HCT116 (cell line): ENCODE measurements around the gene SEMA3F. TPM values are rescaled to one million over a fixed set of nuclear protein-coding genes. Genes with fewer than 3 reads are reported as not detected.

Source experiments
- ATAC-seq: fragments of 200-7000 bp; cut with Tn5 transposase; 2 replicates; pipeline ENCODE4 v1.9.1; 2020; ENCODE audit warnings: mild to moderate bottlenecking, moderate library complexity
- BruUV-seq: library from RNA; stranded (reverse); fragments of 400-500 nt; replicated peaks from 2 replicates; lab custom pipeline; 2021; lab: Mats Ljungman, UMichigan
- CTCF ChIA-PET: fragments of 300-600 bp; sonication (Branson Sonifier 250); formaldehyde crosslinking; loops from one replicate; lab custom pipeline; 2021; ENCODE audit warnings: antibody characterized with exemption; lab: Charles Lee
- POLR2A ChIA-PET: fragments of 300-600, 350-600 bp; sonication (Branson Sonifier 250); formaldehyde crosslinking; loops from one replicate; lab custom pipeline; 2021; ENCODE audit warnings: antibody characterized with exemption; lab: Charles Lee
- RAD21 ChIA-PET, 2 experiments: fragments of 300-600 bp; sonication (Branson Sonifier 250); formaldehyde crosslinking; loops; one replicate each; lab custom pipeline; 2023; ENCODE audit warnings: low total read pairs in 2 of 2; ENCODE audit not compliant: uncharacterized antibody in 2 of 2, unreplicated experiment in 2 of 2, low non-redundant PET in 1 of 2; lab: Charles Lee
- DNase-seq: peaks from one replicate; pipeline ENCODE4 v3.0.0-alpha.2; 2010; ENCODE audit warnings: low read depth, low spot score
- H2AFZ ChIP-seq: fragments of 200-600 bp; shearing (Covaris generic), sonication (generic); 2 replicates; pipeline ENCODE4 v1.6.1; 2017; ENCODE audit warnings: low read depth, mixed run types, mixed read lengths, antibody characterized with exemption, low read length; ENCODE audit not compliant: poor library complexity, severe bottlenecking
- H3K27ac ChIP-seq: 2 replicates; pipeline ENCODE4 v1.5.1; 2012; ENCODE audit warnings: low read depth, low read length
- H3K27me3 ChIP-seq: fragments of 200-600 bp; sonication (generic); 2 replicates; pipeline ENCODE4 v1.6.1; 2016; ENCODE audit warnings: mixed run types, low read length, mixed read lengths; ENCODE audit not compliant: insufficient read depth
- H3K36me3 ChIP-seq, 2 experiments: fragments of 200-500 bp in 1 of 2; fragments of 200-600 bp in 1 of 2; sonication (Bioruptor generic) in 1 of 2; sonication (generic) in 1 of 2; 2 replicates each; pipeline versions ENCODE4 v1.5.1 to v1.6.1; 2014 to 2016; ENCODE audit warnings: low read length in 2 of 2, inconsistent platforms in 1 of 2, mixed read lengths in 1 of 2, mixed run types in 1 of 2; ENCODE audit not compliant: insufficient read depth in 2 of 2, control insufficient read depth in 1 of 2
- H3K4me1 ChIP-seq, 2 experiments: fragments of 200-600 bp in 1 of 2; sonication (generic) in 1 of 2; 2 replicates each; pipeline versions ENCODE4 v1.5.1 to v1.6.1; 2012 to 2017; ENCODE audit warnings: low read length in 2 of 2, inconsistent platforms in 1 of 2, mild to moderate bottlenecking in 1 of 2, mixed read lengths in 1 of 2, mixed run types in 1 of 2, moderate library complexity in 1 of 2; ENCODE audit not compliant: insufficient read depth in 2 of 2, control insufficient read depth in 1 of 2
- H3K4me2 ChIP-seq: fragments of 200-600 bp; sonication (generic); 2 replicates; pipeline ENCODE4 v1.6.1; 2017; ENCODE audit warnings: mixed run types, low read length, mixed read lengths
- H3K4me3 ChIP-seq, 2 experiments: fragments of 200-600 bp in 1 of 2; sonication (generic) in 1 of 2; replicated peaks in 1 of 2; 2 replicates each; pipeline ENCODE4 v1.5.1; 2011 to 2016; ENCODE audit warnings: low read length in 2 of 2, control low read depth in 1 of 2, low read depth in 1 of 2, mild to moderate bottlenecking in 1 of 2, mixed read lengths in 1 of 2, mixed run types in 1 of 2
- H3K79me2 ChIP-seq: fragments of 200-600 bp; sonication (generic); 2 replicates; pipeline ENCODE4 v1.6.1; 2017; ENCODE audit warnings: mild to moderate bottlenecking, mixed run types, low read length, moderate library complexity, mixed read lengths; ENCODE audit not compliant: insufficient read depth
- H3K9ac ChIP-seq: fragments of 200-600 bp; sonication (generic); 2 replicates; pipeline ENCODE4 v1.6.1; 2016; ENCODE audit warnings: low read length, mixed read lengths
- H3K9me2 ChIP-seq: fragments of 200-600 bp; sonication (generic), shearing (Covaris generic); 2 replicates; pipeline ENCODE4 v1.6.1; 2017; ENCODE audit warnings: mixed run types, mild to moderate bottlenecking, moderate library complexity; ENCODE audit not compliant: insufficient read depth
- H3K9me3 ChIP-seq, 2 experiments: fragments of 200-500 bp in 1 of 2; fragments of 200-600 bp in 1 of 2; sonication (Bioruptor generic) in 1 of 2; sonication (generic) in 1 of 2; 2 replicates each; pipeline ENCODE4 v1.6.1; 2014 to 2017; ENCODE audit warnings: low read length in 2 of 2, mixed read lengths in 2 of 2, inconsistent platforms in 1 of 2, low read depth in 1 of 2, mild to moderate bottlenecking in 1 of 2, mixed run types in 1 of 2, moderate library complexity in 1 of 2; ENCODE audit not compliant: control insufficient read depth in 1 of 2, insufficient read depth in 1 of 2
- H4K20me1 ChIP-seq: fragments of 200-600 bp; sonication (generic), shearing (Covaris generic); 2 replicates; pipeline ENCODE4 v1.6.1; 2017; ENCODE audit warnings: mixed run types, mild to moderate bottlenecking, moderate library complexity; ENCODE audit not compliant: insufficient read depth
- ELF1 ChIP-seq: IDR thresholded peaks from 2 replicates; pipeline ENCODE4 v1.6.1; 2012; ENCODE audit warnings: low read depth, borderline replicate concordance
- EZH2phosphoT487 ChIP-seq: fragments of 200-600 bp; IDR thresholded peaks from 2 replicates; pipeline ENCODE4 v1.6.1; 2018; ENCODE audit warnings: antibody characterized with exemption, borderline replicate concordance
- RAD21 ChIP-seq: IDR thresholded peaks from 2 replicates; pipeline ENCODE4 v1.6.1; 2012; ENCODE audit warnings: low read depth, mild to moderate bottlenecking
- SIN3A ChIP-seq: IDR thresholded peaks from 2 replicates; pipeline ENCODE4 v1.6.1; 2012; ENCODE audit warnings: low read depth
- YY1 ChIP-seq: IDR thresholded peaks from 2 replicates; pipeline ENCODE4 v1.6.1; 2011; ENCODE audit warnings: low read length, low read depth, moderate library complexity, mild to moderate bottlenecking; ENCODE audit not compliant: insufficient replicate concordance; ENCODE audit errors: extremely low read depth
- intact Hi-C: fragments of 100-400 bp; cut with micrococcal nuclease; formaldehyde crosslinking; loops from 2 replicates; pipeline ENCODE4 v1.10.0; 2022
- total RNA-seq: library from RNA; stranded (reverse); gene quantifications from one replicate; pipeline ENCODE4 v1.2.1, GENCODE V29; 2021; ENCODE audit not compliant: unreplicated experiment
- TF ChIP-seq, protein P1 (sequence below): IDR thresholded peaks from 2 replicates; pipeline ENCODE4 v1.6.1; 2012; ENCODE audit warnings: low read depth
- TF ChIP-seq, protein P2 (sequence below), 3 experiments: fragments of 200-600 bp in 1 of 3; sonication (generic) in 1 of 3; IDR thresholded peaks in 2 of 3; conservative IDR thresholded peaks in 1 of 3; 2 replicates each; pipeline ENCODE4 v1.5.1; 2012 to 2017; ENCODE audit warnings: low read depth in 2 of 3, low read length in 2 of 3, antibody characterized with exemption in 1 of 3, borderline replicate concordance in 1 of 3, control low read depth in 1 of 3, mild to moderate bottlenecking in 1 of 3, mixed read lengths in 1 of 3, mixed run types in 1 of 3, moderate library complexity in 1 of 3; ENCODE audit not compliant: insufficient read depth in 1 of 3
- TF ChIP-seq, protein P3 (sequence below): IDR thresholded peaks from 2 replicates; pipeline ENCODE4 v1.6.1; 2011; ENCODE audit warnings: mild to moderate bottlenecking, low read length, moderate library complexity; ENCODE audit not compliant: insufficient replicate concordance; ENCODE audit errors: extremely low read depth
- TF ChIP-seq, protein P4 (sequence below): IDR thresholded peaks from 2 replicates; pipeline ENCODE4 v1.6.1; 2012

The SEMA3F gene
- total RNA-seq, 1 experiment from 2014 or later = 15.7 TPM

DNA sequence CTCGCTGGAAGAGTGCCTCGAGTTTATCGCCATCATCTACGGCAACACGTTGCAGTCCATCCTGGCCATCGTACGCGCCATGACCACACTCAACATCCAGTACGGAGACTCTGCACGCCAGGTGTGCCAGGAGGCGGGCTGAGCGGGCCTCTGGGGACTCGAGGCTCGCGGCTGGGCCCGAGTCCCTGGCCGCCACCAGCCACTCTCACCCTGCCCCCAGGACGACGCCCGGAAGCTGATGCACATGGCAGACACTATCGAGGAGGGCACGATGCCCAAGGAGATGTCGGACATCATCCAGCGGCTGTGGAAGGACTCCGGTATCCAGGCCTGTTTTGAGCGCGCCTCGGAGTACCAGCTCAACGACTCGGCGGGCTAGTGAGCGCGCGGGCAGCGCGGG, 38.2 kb downstream of the SEMA3F start:
- ChIA-PET RAD21 (interaction anchor here in 1 of 2 experiments (2.6 kb wide), 1 partner anchor 32 kb away, joined by 45 read pairs; no protein-coding TSS in a partner anchor), CTCF (interaction anchor here (3.9 to 5.8 kb wide), 2 partner anchors 27 to 32 kb away, joined by 26 to 164 read pairs; no protein-coding TSS in a partner anchor), POLR2A (no interaction called here)
- no peaks in the 10 kb centered on the region for H3K9me2 ChIP-seq
- H3K79me2 ChIP-seq = no peaks in the 10 kb centered on the region
- no peak overlapping the region for H3K9ac ChIP-seq
- no peak for DNase-seq
- no peak overlapping the region for H2AFZ ChIP-seq
- H3K9me3 ChIP-seq = no peaks in the 10 kb centered on the region
- TF ChIP-seq, protein P1, sequence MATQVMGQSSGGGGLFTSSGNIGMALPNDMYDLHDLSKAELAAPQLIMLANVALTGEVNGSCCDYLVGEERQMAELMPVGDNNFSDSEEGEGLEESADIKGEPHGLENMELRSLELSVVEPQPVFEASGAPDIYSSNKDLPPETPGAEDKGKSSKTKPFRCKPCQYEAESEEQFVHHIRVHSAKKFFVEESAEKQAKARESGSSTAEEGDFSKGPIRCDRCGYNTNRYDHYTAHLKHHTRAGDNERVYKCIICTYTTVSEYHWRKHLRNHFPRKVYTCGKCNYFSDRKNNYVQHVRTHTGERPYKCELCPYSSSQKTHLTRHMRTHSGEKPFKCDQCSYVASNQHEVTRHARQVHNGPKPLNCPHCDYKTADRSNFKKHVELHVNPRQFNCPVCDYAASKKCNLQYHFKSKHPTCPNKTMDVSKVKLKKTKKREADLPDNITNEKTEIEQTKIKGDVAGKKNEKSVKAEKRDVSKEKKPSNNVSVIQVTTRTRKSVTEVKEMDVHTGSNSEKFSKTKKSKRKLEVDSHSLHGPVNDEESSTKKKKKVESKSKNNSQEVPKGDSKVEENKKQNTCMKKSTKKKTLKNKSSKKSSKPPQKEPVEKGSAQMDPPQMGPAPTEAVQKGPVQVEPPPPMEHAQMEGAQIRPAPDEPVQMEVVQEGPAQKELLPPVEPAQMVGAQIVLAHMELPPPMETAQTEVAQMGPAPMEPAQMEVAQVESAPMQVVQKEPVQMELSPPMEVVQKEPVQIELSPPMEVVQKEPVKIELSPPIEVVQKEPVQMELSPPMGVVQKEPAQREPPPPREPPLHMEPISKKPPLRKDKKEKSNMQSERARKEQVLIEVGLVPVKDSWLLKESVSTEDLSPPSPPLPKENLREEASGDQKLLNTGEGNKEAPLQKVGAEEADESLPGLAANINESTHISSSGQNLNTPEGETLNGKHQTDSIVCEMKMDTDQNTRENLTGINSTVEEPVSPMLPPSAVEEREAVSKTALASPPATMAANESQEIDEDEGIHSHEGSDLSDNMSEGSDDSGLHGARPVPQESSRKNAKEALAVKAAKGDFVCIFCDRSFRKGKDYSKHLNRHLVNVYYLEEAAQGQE = no peak
- TF ChIP-seq, protein P2, sequence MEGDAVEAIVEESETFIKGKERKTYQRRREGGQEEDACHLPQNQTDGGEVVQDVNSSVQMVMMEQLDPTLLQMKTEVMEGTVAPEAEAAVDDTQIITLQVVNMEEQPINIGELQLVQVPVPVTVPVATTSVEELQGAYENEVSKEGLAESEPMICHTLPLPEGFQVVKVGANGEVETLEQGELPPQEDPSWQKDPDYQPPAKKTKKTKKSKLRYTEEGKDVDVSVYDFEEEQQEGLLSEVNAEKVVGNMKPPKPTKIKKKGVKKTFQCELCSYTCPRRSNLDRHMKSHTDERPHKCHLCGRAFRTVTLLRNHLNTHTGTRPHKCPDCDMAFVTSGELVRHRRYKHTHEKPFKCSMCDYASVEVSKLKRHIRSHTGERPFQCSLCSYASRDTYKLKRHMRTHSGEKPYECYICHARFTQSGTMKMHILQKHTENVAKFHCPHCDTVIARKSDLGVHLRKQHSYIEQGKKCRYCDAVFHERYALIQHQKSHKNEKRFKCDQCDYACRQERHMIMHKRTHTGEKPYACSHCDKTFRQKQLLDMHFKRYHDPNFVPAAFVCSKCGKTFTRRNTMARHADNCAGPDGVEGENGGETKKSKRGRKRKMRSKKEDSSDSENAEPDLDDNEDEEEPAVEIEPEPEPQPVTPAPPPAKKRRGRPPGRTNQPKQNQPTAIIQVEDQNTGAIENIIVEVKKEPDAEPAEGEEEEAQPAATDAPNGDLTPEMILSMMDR (IDR thresholded peaks at IDR 0.05 in 2 of 3, conservative IDR thresholded peaks at IDR 0.05 in 1 of 3; ENCODE audit: borderline replicate concordance in 1 of 3, insufficient read depth in 1 of 3, low read depth in 2 of 3, low read length in 2 of 3) = no peak
- no peak for TF ChIP-seq ELF1
- TF ChIP-seq, protein P3, sequence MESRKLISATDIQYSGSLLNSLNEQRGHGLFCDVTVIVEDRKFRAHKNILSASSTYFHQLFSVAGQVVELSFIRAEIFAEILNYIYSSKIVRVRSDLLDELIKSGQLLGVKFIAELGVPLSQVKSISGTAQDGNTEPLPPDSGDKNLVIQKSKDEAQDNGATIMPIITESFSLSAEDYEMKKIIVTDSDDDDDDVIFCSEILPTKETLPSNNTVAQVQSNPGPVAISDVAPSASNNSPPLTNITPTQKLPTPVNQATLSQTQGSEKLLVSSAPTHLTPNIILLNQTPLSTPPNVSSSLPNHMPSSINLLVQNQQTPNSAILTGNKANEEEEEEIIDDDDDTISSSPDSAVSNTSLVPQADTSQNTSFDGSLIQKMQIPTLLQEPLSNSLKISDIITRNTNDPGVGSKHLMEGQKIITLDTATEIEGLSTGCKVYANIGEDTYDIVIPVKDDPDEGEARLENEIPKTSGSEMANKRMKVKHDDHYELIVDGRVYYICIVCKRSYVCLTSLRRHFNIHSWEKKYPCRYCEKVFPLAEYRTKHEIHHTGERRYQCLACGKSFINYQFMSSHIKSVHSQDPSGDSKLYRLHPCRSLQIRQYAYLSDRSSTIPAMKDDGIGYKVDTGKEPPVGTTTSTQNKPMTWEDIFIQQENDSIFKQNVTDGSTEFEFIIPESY = no peak
- no peak for TF ChIP-seq RAD21
- TF ChIP-seq EZH2phosphoT487 = no peak
- TF ChIP-seq SIN3A = no peak
- TF ChIP-seq, protein P4, sequence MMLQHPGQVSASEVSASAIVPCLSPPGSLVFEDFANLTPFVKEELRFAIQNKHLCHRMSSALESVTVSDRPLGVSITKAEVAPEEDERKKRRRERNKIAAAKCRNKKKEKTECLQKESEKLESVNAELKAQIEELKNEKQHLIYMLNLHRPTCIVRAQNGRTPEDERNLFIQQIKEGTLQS = no peak
- no peak for TF ChIP-seq YY1
- no peak for ATAC-seq
- H3K4me2 ChIP-seq = no peak overlapping the region
- peaks cover 8 to 26% of the 10 kb centered on the region in 2 experiments; a peak in 3 of 4 replicates for H3K4me1 ChIP-seq
- no peak overlapping the region for H3K27ac ChIP-seq
- H3K27me3 ChIP-seq = no peaks in the 10 kb centered on the region
- no peak overlapping the region for H3K4me3 ChIP-seq
- no peaks in the 10 kb centered on the region for H4K20me1 ChIP-seq
- intact Hi-C loops = loop anchor here (2.0 kb wide), 1 partner anchor 64 kb away; no protein-coding TSS in a partner anchor
- BruUV-seq = no TSS peak
- H3K36me3 ChIP-seq = no peaks in the 10 kb centered on the region
